IPS-11a (cell line): ENCODE measurements around the gene MYOT.
A peak's percentile ranks its signal among the peaks of the same experiment; 100 is the strongest.
"Not testable (repeated sequence)": the region's sequence is repeated elsewhere in the genome, so short reads cannot be mapped to it uniquely, and the experiment has no call there.

Experiments used
- H3K4me3 ChIP-seq: one replicate; pipeline ENCODE4 v1.5.1; 2013; ENCODE audit warnings: low read depth, low read length, control low read depth

Gene MYOT

GRCh38 chr5:137853165-137853564 lies 14.5 kb upstream of the MYOT start:
- not testable (repeated sequence) for H3K4me3 ChIP-seq

- no peak overlapping the region for H3K4me3 ChIP-seq
These were observed 11.5 kb upstream of the MYOT start for GRCh38 chr5:137856201-137856600.

- H3K4me3 ChIP-seq: no peak overlapping the region
These were observed 10.5 kb upstream of the MYOT start for GRCh38 chr5:137856916-137857862.

GRCh38 chr5:137858223-137858916 lies 9.3 kb upstream of the MYOT start:
- H3K4me3 ChIP-seq: no peak overlapping the region

GRCh38 chr5:137858954-137859353 lies 8.7 kb upstream of the MYOT start:
- no peak overlapping the region for H3K4me3 ChIP-seq

GRCh38 chr5:137862251-137862650 lies 5.4 kb upstream of the MYOT start:
- H3K4me3 ChIP-seq: no peak overlapping the region

GRCh38 chr5:137863653-137864052 lies 4.0 kb upstream of the MYOT start:
- H3K4me3 ChIP-seq: not testable (repeated sequence)

- H3K4me3 ChIP-seq: no peak overlapping the region
These were observed 895 bp upstream of the MYOT start for GRCh38 chr5:137866541-137867388.

GRCh38 chr5:137870647-137871339 lies 3.1 kb downstream of the MYOT start:
- H3K4me3 ChIP-seq: no peak overlapping the region

GRCh38 chr5:137871571-137871970 lies 3.9 kb downstream of the MYOT start:
- no peak overlapping the region for H3K4me3 ChIP-seq

- no peak overlapping the region for H3K4me3 ChIP-seq
These were observed 4.8 kb downstream of the MYOT start for GRCh38 chr5:137872466-137872865.

- H3K4me3 ChIP-seq: no peak overlapping the region
These were observed 8.4 kb downstream of the MYOT start for GRCh38 chr5:137876101-137876500.

GRCh38 chr5:137880313-137880712 lies 12.7 kb downstream of the MYOT start:
- H3K4me3 ChIP-seq: no peak overlapping the region

GRCh38 chr5:137887831-137888230 lies 20.2 kb downstream of the MYOT start:
- H3K4me3 ChIP-seq: no peak overlapping the region

GRCh38 chr5:137888466-137888862 lies 20.8 kb downstream of the MYOT start:
- H3K4me3 ChIP-seq: no peak overlapping the region

- peak within 1 kb of the TSS; percentile 47 for H3K4me3 ChIP-seq
These were observed 21.5 kb downstream of the MYOT start, which contains the start of gene PKD2L2 for GRCh38 chr5:137888863-137889759. Gene PKD2L2, plus strand, starts transcription at chr5:137889457. Its CDS starts 35 bp downstream, at chr5:137889492.

- H3K4me3 ChIP-seq: no peak overlapping the region
These were observed 23.2 kb downstream of the MYOT start for GRCh38 chr5:137890845-137891244.

GRCh38 chr5:137891849-137892248 lies 24.2 kb downstream of the MYOT start:
- no peak overlapping the region for H3K4me3 ChIP-seq

GRCh38 chr5:137894586-137894985 lies 26.9 kb downstream of the MYOT start:
- H3K4me3 ChIP-seq: no peak overlapping the region
